AG09319 (cell line): ENCODE measurements around the gene SLC7A8.

Experiments used
- DNase-seq: peaks from one replicate; pipeline ENCODE4 v3.0.0-alpha.2; 2010; ENCODE audit warnings: low read depth; ENCODE audit errors: extremely low read depth
- CTCF ChIP-seq: IDR thresholded peaks from 2 replicates; pipeline ENCODE4 v1.5.1; 2011; ENCODE audit warnings: low read depth, mild to moderate bottlenecking, inconsistent platforms, low read length, moderate library complexity

SLC7A8 gene

GRCh38 chr14:23129759-23130316, 53.6 kb downstream of the SLC7A8 start:
- TF ChIP-seq CTCF, result no peak
- DNase-seq, result no peak

GRCh38 chr14:23128969-23129758, 54.3 kb downstream of the SLC7A8 start:
- no peak for TF ChIP-seq CTCF
- DNase-seq, result no peak

GRCh38 chr14:23127861-23128260, 55.6 kb downstream of the SLC7A8 start:
- no peak for DNase-seq
- no peak for TF ChIP-seq CTCF

DNA sequence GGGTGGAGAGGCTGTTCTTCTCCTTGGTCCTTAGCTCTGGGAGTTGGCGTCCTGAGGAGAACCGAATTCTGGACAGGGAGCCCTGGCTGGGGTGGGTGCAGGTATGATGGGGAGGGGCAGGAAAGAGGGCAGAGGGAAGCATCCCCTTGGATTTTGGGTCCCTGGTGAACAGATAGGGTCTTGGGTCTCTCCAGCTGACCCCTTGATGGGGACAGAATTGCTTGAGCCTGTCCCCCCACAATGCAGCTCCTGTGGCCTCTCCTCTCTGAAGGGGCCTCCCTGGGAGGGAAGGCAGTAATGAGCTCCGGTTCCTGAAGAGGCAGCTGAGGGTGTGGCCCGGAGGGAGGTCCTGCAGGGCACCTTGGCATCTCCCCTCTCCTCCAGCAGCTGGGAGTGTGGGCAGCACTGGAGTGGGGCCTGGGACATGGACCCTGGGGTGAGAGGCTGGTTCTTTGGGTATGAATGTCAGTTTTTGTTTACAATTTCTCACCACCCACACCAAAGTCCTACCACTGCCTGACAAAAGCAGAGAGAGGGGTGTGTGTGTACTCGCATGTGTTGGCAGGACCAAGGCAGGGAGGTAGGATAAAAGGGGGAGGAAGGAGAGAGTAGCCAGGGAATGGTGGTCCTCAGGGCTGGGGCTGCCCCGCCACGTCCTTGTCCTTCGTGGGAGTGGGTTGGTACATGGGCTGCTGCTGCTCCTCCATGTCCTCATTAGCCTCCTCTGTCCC, 56.7 kb downstream of the SLC7A8 start:
- no peak for TF ChIP-seq CTCF
- no peak for DNase-seq

DNA sequence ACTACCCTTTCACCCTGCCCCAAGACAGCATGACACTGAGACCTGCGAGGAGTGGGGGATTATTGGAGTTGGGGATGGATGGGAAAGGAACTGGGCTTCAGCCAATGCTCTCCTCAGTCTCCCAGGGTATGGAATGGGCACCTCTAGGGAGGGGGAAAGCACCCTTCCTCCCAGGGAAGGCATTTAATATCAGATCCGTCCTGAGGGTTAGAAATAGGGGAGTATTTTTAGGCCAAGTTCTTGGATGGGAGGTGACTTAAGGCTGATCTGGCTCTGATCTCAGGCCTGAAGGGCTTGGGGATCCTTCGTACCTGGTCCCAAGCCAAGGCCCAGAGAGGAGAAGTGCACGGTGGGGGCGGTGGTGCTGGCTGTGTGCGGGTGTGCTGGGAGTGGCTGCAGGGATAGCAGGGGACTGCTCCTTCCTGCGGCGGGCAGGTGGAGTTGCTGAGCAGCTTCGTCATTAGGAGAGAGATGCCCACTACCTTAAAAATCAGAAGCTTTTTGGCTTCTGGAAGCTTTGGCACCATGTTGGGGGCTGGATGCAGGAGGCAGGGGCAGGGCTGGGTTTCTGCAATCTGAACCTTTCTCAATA, 57.4 kb downstream of the SLC7A8 start:
- no peak for TF ChIP-seq CTCF
- no peak for DNase-seq

DNA sequence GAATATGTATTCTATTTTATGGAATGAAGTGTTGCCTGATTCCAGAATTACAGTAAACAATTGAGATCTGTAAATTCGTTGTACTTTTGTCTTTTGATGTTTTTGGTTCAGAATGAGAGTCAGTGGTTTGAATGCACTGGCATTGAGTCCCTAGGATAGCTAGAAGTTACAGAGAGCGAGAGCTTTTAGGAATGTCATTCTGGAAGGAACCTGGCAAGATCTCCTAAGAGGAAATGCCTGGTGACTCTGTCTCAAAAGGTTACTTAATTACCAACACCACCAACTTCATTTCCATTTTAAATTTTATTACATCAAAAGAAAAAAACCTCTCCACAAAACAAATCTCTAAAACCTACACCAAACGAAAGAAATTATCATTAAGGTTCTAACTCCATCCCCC, 58.4 kb downstream of the SLC7A8 start:
- no peak for DNase-seq
- no peak for TF ChIP-seq CTCF
